ENCODE measurements around the gene NLRP4.

The NLRP4 gene

GRCh38 chr19:55836340-55836739, at the start of gene NLRP4:
Gene NLRP4 (plus strand): TSS chr19:55836540. CDS start chr19:55852081, 15,541 bp downstream.
- no peak for DNase-seq (ENCODE audit: low spot score)

GRCh38 chr19:55795021-55795420, 41.3 kb upstream of the NLRP4 start:
- DNase-seq (ENCODE audit: low spot score), result no peak

- DNase-seq (ENCODE audit: low spot score), result no peak
Observed at GRCh38 chr19:55801416-55801815, 34.9 kb upstream of the NLRP4 start.

- DNase-seq (ENCODE audit: low spot score), result no peak
Observed at GRCh38 chr19:55802281-55802680, 34.1 kb upstream of the NLRP4 start.

DNA sequence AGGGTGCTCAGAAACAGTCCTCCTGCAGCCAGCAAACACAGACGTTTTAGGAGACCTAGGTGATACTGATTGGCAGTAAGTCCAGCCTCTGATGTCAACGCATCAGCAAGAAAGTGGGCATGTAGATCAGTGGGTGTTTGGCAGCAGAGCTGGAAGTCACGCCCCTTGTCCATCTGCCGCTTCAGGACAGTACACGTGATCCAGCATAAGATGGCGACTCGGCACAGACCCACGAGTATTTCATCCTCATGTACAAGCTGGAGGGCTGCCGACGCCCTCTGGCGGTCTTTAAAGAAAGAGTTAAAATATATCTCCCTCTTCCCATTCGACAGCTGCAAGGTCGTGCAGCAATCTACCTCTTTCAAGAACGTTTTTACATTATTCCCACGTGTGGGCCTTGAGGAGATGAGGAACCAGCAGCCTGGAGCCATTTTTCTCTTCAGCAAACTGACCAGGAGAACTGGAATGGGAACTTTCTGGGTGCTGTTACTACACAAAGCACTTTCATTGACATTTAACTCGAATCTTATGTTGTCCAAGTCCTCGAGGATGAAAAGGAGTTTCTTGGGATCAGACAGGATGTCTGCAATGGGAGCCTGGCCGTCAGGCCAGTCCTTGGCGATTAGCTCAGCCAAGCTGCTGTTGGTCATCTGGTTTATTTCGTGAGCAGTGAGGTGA, 26.8 kb upstream of the NLRP4 start:
- DNase-seq (ENCODE audit: low spot score), result no peak

DNA sequence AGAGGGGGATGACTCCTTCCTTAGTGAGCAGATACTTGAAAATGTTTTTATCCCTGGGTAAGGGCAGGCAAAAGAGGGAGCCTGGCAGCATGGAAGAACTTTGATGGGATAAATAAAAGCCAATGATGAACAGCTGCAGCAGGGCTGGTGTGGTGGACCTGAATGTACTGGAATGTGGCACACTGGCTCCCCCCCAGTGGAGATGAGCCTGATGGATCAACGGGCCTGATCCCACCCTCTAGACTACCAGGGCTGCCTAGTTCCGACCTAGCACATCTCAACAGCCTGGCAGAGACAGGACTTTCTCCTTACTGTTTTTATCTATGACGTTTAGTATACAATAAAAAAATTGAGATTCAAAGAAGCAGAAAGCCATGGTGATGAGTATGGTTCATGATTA, 25.0 kb upstream of the NLRP4 start:
- DNase-seq (ENCODE audit: low spot score), result no peak

GRCh38 chr19:55812449-55812848, 23.9 kb upstream of the NLRP4 start:
- DNase-seq (ENCODE audit: low spot score), result no peak

GRCh38 chr19:55813906-55814305, 22.4 kb upstream of the NLRP4 start:
- no peak for DNase-seq (ENCODE audit: low spot score)

GRCh38 chr19:55820037-55820436, 16.3 kb upstream of the NLRP4 start:
- DNase-seq (ENCODE audit: low spot score), result no peak

DNA sequence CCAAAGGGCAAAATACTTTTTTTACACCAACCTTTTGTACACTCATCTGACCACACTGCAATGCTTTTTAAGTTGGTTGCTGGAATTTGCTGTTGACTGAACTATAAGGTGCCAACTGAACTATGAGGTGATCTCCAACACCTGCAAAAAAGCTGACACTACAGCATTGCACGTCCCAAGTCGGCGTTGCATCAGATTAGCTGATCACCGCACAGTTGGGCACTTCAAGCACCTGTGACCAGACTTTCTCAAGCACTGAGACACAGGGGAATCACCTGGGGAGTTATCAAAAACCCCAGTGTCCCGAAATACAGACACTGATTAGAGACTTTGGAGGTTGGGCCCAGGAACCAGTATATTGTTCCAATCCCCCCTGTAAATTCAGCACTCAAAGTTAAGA, 5.7 kb upstream of the NLRP4 start:
- DNase-seq (ENCODE audit: low spot score), result no peak

DNA sequence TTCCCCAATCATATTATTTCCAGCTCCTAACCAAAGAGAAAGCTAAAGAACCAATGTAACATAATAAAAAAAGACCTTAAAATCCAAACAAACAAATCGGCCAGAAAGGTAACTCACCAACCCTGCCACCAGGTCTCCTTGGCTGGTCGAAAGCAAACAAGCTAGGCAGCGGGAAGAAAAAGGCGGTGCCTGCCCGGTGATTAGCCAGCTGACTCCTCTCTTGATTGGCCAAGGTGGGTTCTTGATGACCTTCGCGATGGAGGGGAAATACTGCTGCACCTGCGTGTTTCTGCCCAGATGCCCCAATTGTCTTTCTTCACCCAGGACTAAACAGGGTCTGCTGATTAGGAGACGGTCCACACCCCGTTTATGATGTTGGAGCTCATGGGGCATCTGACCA, 4.5 kb upstream of the NLRP4 start, which contains the start of gene NLRP11:
Gene NLRP11 (minus strand): TSS at position 154 of the 400 bp plus-strand sequence. CDS start 13,825 bp downstream, outside the sequence.
- DNase-seq (ENCODE audit: low spot score), result no peak

- no peak for DNase-seq (ENCODE audit: low spot score)
Observed at GRCh38 chr19:55832676-55833075, 3.7 kb upstream of the NLRP4 start.

DNA sequence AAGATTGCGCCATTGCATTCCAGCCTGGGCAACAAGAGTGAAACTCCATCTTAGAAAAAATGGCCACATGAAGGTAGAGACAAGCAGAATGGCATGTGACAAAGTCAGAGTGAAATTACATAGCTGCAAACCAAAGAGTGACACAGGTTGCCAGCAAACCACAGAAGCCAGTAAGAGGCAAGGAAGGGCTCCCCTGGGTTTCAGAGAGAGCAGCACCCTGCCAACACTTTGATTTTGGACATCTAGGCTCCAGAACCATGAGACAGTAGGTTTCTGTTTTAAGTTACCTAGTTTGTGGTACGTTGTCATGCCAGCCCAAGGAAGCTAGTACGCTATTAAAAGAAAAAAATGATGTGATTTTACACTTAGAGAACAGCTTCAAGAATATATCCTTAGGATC, 1.9 kb downstream of the NLRP4 start:
- DNase-seq (ENCODE audit: low spot score), result no peak

DNA sequence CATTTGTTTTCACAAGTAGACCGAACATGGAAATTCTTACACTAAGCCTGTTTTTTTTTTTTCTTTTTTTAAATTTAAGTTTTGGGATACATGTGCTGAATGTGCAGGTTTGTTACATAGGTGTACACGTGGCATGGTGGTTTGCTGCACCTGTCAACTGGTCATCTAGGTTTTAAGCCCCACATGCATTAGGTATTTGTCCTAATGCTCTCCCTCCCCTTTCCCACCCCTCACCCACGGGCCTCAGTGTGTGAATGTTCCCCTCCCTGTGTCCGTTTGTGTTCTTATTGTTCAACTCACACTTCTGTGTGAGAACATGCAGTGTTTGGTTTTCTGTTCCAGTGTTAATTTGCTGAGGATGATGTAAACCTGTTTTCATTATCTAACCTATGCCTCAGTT, 2.6 kb downstream of the NLRP4 start:
- no peak for DNase-seq (ENCODE audit: low spot score)

DNA sequence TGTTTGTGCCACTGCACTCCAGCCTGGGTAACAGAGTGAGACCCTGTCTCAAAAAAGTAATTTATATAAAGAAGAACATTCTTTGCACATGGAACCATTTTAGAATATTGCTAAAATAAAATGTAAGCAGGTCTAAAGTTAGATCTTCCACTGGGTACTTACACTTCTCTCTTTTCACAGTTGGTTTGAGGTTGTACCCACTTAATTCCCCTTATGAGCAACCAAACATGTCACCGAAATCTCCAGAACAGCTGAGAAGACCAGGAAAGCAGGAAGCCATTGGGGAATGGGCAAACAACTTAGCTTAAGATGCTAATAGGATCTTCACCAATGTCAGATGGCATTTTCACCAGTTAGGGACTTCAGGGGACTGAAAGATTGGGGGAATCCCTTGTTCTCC, 18.8 kb downstream of the NLRP4 start:
- DNase-seq (ENCODE audit: low spot score), result no peak

DNA sequence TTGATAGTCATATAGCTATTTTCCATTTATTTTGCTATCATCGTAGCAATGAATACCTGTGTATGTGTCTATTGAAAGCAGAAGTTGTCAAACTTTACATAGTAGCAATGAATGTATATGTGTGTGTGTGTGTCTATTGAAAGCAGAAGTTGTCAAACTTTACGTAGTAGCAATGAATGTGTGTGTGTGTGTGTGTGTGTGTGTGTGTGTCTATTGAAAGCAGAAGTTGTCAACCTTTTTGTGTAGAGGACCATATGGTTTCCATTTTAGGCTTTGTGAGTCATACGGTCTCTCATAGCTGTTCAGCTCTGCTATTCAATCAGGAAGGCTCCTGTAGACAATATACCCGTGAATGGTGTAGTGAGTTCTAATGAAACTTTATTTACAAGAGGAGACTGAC, 20.8 kb downstream of the NLRP4 start:
- no peak for DNase-seq (ENCODE audit: low spot score)

- no peak for DNase-seq (ENCODE audit: low spot score)
Observed at GRCh38 chr19:55857974-55858373, 21.6 kb downstream of the NLRP4 start.

- DNase-seq (ENCODE audit: low spot score), result no peak
Observed at GRCh38 chr19:55858401-55858800, 22.1 kb downstream of the NLRP4 start.

- DNase-seq (ENCODE audit: low spot score), result no peak
Observed at GRCh38 chr19:55858969-55859368, 22.6 kb downstream of the NLRP4 start.

GRCh38 chr19:55866521-55866920, 30.2 kb downstream of the NLRP4 start:
- no peak for DNase-seq (ENCODE audit: low spot score)

- DNase-seq (ENCODE audit: low spot score), result no peak
Observed at GRCh38 chr19:55867101-55867500, 30.8 kb downstream of the NLRP4 start.

GRCh38 chr19:55870736-55871135, 34.4 kb downstream of the NLRP4 start:
- no peak for DNase-seq (ENCODE audit: low spot score)

- DNase-seq (ENCODE audit: low spot score), result no peak
Observed at GRCh38 chr19:55877211-55877610, 40.9 kb downstream of the NLRP4 start.

- DNase-seq (ENCODE audit: low spot score), result no peak
Observed at GRCh38 chr19:55882626-55883025, 46.3 kb downstream of the NLRP4 start.
